Stimulated activated CD4-positive, alpha-beta T cell treated with anti-CD3 and anti-CD28 coated beads, TNF-alpha, amount 100 ng/mL, for 4 hours (primary cell): ENCODE measurements around the gene IVL.
A peak's percentile ranks its signal among the peaks of the same experiment; 100 is the strongest.

Experiments
- DNase-seq, 3 experiments: peaks; one replicate each; pipeline ENCODE4 v3.0.0-alpha.2; 2020; ENCODE audit warnings: low read depth in 3 of 3

Gene IVL

GRCh38 chr1:152907686-152908601 is at the start of gene IVL:
Gene IVL, plus strand, starts transcription at chr1:152908546. Its CDS starts 1,252 bp downstream, at chr1:152909798.
- DNase-seq: no peak

GRCh38 chr1:152859696-152860095 is 48.6 kb upstream of the IVL start, which contains the start of gene LCE7A:
Gene LCE7A, plus strand, starts transcription at chr1:152859996. Its CDS starts 702 bp downstream, at chr1:152860698.
- no peak for DNase-seq

- DNase-seq: no peak
These were observed 48.2 kb upstream of the IVL start for GRCh38 chr1:152860129-152860528.

- no peak for DNase-seq
These were observed 47.0 kb upstream of the IVL start for GRCh38 chr1:152861374-152861773.

- DNase-seq: no peak
These were observed 43.9 kb upstream of the IVL start for GRCh38 chr1:152864443-152864842.

GRCh38 chr1:152866321-152866720 is 42.0 kb upstream of the IVL start:
- no peak for DNase-seq

- peak; percentile 6 to 20 (median 18) for DNase-seq
These were observed 38.4 kb upstream of the IVL start for GRCh38 chr1:152869808-152870419.

- no peak for DNase-seq
These were observed 37.3 kb upstream of the IVL start for GRCh38 chr1:152870831-152871730.

- no peak for DNase-seq
These were observed 36.6 kb upstream of the IVL start for GRCh38 chr1:152871731-152872126.

- no peak for DNase-seq
These were observed 34.9 kb upstream of the IVL start for GRCh38 chr1:152873495-152873894.

- no peak for DNase-seq
These were observed 31.5 kb upstream of the IVL start for GRCh38 chr1:152876827-152877226.

- DNase-seq: no peak
These were observed 30.3 kb upstream of the IVL start, which contains the start of gene SMCP for GRCh38 chr1:152878042-152878441. Gene SMCP, plus strand, starts transcription at chr1:152878322. Its CDS starts 6,101 bp downstream, at chr1:152884423.

GRCh38 chr1:152879559-152880198 is 28.7 kb upstream of the IVL start:
- no peak for DNase-seq

- no peak for DNase-seq
These were observed 28.0 kb upstream of the IVL start for GRCh38 chr1:152880316-152880715.

- DNase-seq: no peak
These were observed 27.4 kb upstream of the IVL start for GRCh38 chr1:152880907-152881306.

- DNase-seq: no peak
These were observed 24.3 kb upstream of the IVL start for GRCh38 chr1:152884085-152884484.

GRCh38 chr1:152884506-152884905 is 23.8 kb upstream of the IVL start:
- no peak for DNase-seq

- no peak for DNase-seq
These were observed 23.3 kb upstream of the IVL start for GRCh38 chr1:152884966-152885624.

- no peak for DNase-seq
These were observed 22.3 kb upstream of the IVL start for GRCh38 chr1:152886085-152886484.

GRCh38 chr1:152886758-152887409 is 21.5 kb upstream of the IVL start:
- no peak for DNase-seq
